AG04450 (cell line): ENCODE results near the gene MAP3K10. TPM values are rescaled to one million over a fixed set of nuclear protein-coding genes. Genes with fewer than 3 reads are reported as not detected.
"Not testable (repeated sequence)": the region's sequence is repeated elsewhere in the genome, so short reads cannot be mapped to it uniquely, and the experiment has no call there.

Source experiments
- CTCF ChIA-PET: fragments of 300-600, 350-600 bp; formaldehyde crosslinking; extraction: SDS; loops from one replicate; lab custom pipeline; 2022; ENCODE audit warnings: antibody characterized with exemption, inconsistent platforms; lab: Charles Lee
- POLR2A ChIA-PET: fragments of 350-600 bp; formaldehyde crosslinking; extraction: SDS; loops from one replicate; lab custom pipeline; 2021; ENCODE audit warnings: antibody characterized with exemption, inconsistent platforms; lab: Yijun Ruan, JAX
- DNase-seq: peaks from one replicate; pipeline ENCODE4 v3.0.0-alpha.2; 2011; ENCODE audit warnings: low read depth, low spot score
- H3K27ac ChIP-seq: one replicate; pipeline ENCODE4 v1.5.1; 2012; ENCODE audit warnings: low read depth, low read length, control low read depth
- H3K27me3 ChIP-seq: one replicate; pipeline ENCODE4 v1.6.0; 2012; ENCODE audit warnings: low read length; ENCODE audit not compliant: control insufficient read depth, insufficient read depth
- H3K4me3 ChIP-seq: 2 replicates; pipeline ENCODE4 v1.5.1; 2011; ENCODE audit warnings: mild to moderate bottlenecking, low read depth, low read length, control low read depth
- H3K9me3 ChIP-seq: 2 replicates; pipeline ENCODE4 v1.5.1; 2012; ENCODE audit warnings: low read length; ENCODE audit not compliant: control insufficient read depth, insufficient read depth
- CTCF ChIP-seq: IDR thresholded peaks from 2 replicates; pipeline ENCODE4 v1.5.1; 2011; ENCODE audit warnings: low read depth, low read length, control low read depth, inconsistent platforms
- polyA plus RNA-seq: library from polyadenylated mRNA; depleted of rRNA; stranded (reverse); fragments of >200 nt; gene quantifications from 2 replicates; pipeline ENCODE4 v1.2.3, GENCODE V29; 2011

The MAP3K10 gene
- polyA plus RNA-seq, 1 experiment = 2.0 TPM

- no peak for TF ChIP-seq CTCF
- POLR2A ChIA-PET = no interaction called here
- H3K4me3 ChIP-seq = no peak overlapping the region
- H3K27ac ChIP-seq = no peak overlapping the region
- DNase-seq = no peak
- no peaks in the 10 kb centered on the region for H3K9me3 ChIP-seq
- CTCF ChIA-PET = no interaction called here
- no peaks in the 10 kb centered on the region for H3K27me3 ChIP-seq
Observed at GRCh38 chr19:40144947-40145748, 46.1 kb upstream of the MAP3K10 start.

GRCh38 chr19:40145749-40146029 lies 45.5 kb upstream of the MAP3K10 start:
- CTCF ChIA-PET, DNase-seq, H3K27ac ChIP-seq, H3K9me3 ChIP-seq, POLR2A ChIA-PET, H3K4me3 ChIP-seq, H3K27me3 ChIP-seq: not testable (repeated sequence)

- ChIA-PET POLR2A (no interaction called here), CTCF (no interaction called here)
- no peak overlapping the region for H3K4me3 ChIP-seq
Observed at GRCh38 chr19:40147338-40147692, 43.9 kb upstream of the MAP3K10 start.

GRCh38 chr19:40147693-40148347 lies 43.4 kb upstream of the MAP3K10 start:
- ChIA-PET POLR2A (no interaction called here), CTCF (interaction anchor here (1.0 kb wide), 1 partner anchor 9 kb away, joined by 4 read pairs; no protein-coding TSS in a partner anchor)
- H3K27ac ChIP-seq = no peak overlapping the region
- no peak for TF ChIP-seq CTCF
- H3K27me3 ChIP-seq = peaks cover 2% of the 10 kb centered on the region
- no peak overlapping the region for H3K4me3 ChIP-seq
- H3K9me3 ChIP-seq = no peaks in the 10 kb centered on the region
- peak; percentile 38 for DNase-seq

More at GRCh38 chr19:40147338-40147692, 43.9 kb upstream of the MAP3K10 start:
- H3K9me3 ChIP-seq = no peaks in the 10 kb centered on the region
- no peaks in the 10 kb centered on the region for H3K27me3 ChIP-seq
- peak overlapping the region; percentile 2 for H3K27ac ChIP-seq
- no peak for TF ChIP-seq CTCF
- DNase-seq = no peak

- no peaks in the 10 kb centered on the region for H3K9me3 ChIP-seq
- CTCF ChIA-PET = no interaction called here
- POLR2A ChIA-PET = no interaction called here
- no peak for TF ChIP-seq CTCF
- peaks cover 2% of the 10 kb centered on the region for H3K27me3 ChIP-seq
- no peak overlapping the region for H3K4me3 ChIP-seq
- DNase-seq = no peak
- no peak overlapping the region for H3K27ac ChIP-seq
Observed at GRCh38 chr19:40149501-40149900, 41.7 kb upstream of the MAP3K10 start.
